ENCODE measurements around the gene KANK3.
"Not testable (repeated sequence)": the region's sequence is repeated elsewhere in the genome, so short reads cannot be mapped to it uniquely, and the experiment has no call there.

The KANK3 gene

GRCh38 chr19:8370176-8371010, 27.3 kb upstream of the KANK3 start:
- DNase-seq (ENCODE audit: low read depth in 3 of 3): no peak

- no peak for DNase-seq (ENCODE audit: low read depth in 3 of 3)
Measured at GRCh38 chr19:8367327-8368001, 24.4 kb upstream of the KANK3 start.

- DNase-seq (ENCODE audit: low read depth in 3 of 3): no peak
Measured at GRCh38 chr19:8366961-8367326, 23.9 kb upstream of the KANK3 start.

GRCh38 chr19:8366121-8366581, 23.1 kb upstream of the KANK3 start:
- no peak for DNase-seq (ENCODE audit: low read depth in 3 of 3)

- DNase-seq (ENCODE audit: low read depth in 3 of 3): peak; percentile 13 to 71 (median 14)
Measured at GRCh38 chr19:8363803-8364771, 21.0 kb upstream of the KANK3 start, which contains the start of gene ANGPTL4. ANGPTL4 (plus strand) TSS chr19:8364155; CDS start chr19:8364322, 167 bp downstream.

GRCh38 chr19:8361921-8362793, 19.1 kb upstream of the KANK3 start:
- DNase-seq (ENCODE audit: low read depth in 3 of 3): peak in 1 of 3 experiments; percentile 35

- no peak for DNase-seq (ENCODE audit: low read depth in 3 of 3)
Measured at GRCh38 chr19:8360196-8360595, 17.1 kb upstream of the KANK3 start.

GRCh38 chr19:8358948-8359347, 15.9 kb upstream of the KANK3 start:
- DNase-seq (ENCODE audit: low read depth in 3 of 3): no peak

- no peak for DNase-seq (ENCODE audit: low read depth in 3 of 3)
Measured at GRCh38 chr19:8357007-8357521, 14.0 kb upstream of the KANK3 start.

GRCh38 chr19:8355631-8356402, 12.8 kb upstream of the KANK3 start:
- DNase-seq (ENCODE audit: low read depth in 3 of 3): no peak

GRCh38 chr19:8352845-8353244, 9.8 kb upstream of the KANK3 start:
- DNase-seq (ENCODE audit: low read depth in 3 of 3): not testable (repeated sequence)

GRCh38 chr19:8352134-8352827, 9.2 kb upstream of the KANK3 start:
- no peak for DNase-seq (ENCODE audit: low read depth in 3 of 3)

- DNase-seq (ENCODE audit: low read depth in 3 of 3): not testable (repeated sequence)
Measured at GRCh38 chr19:8349629-8350372, 6.7 kb upstream of the KANK3 start.

- DNase-seq (ENCODE audit: low read depth in 3 of 3): no peak
Measured at GRCh38 chr19:8343483-8343844, 402 bp upstream of the KANK3 start.

GRCh38 chr19:8342316-8342683, 762 bp downstream of the KANK3 start:
- DNase-seq (ENCODE audit: low read depth in 3 of 3): no peak

- not testable (repeated sequence) for DNase-seq (ENCODE audit: low read depth in 3 of 3)
Measured at GRCh38 chr19:8341504-8341903, 1.6 kb downstream of the KANK3 start.

GRCh38 chr19:8340341-8341096, 2.5 kb downstream of the KANK3 start:
- DNase-seq (ENCODE audit: low read depth in 3 of 3): no peak

- no peak for DNase-seq (ENCODE audit: low read depth in 3 of 3)
Measured at GRCh38 chr19:8338835-8339234, 4.2 kb downstream of the KANK3 start.
